HEK293 (cell line): ENCODE results near the gene VCL.
A peak's percentile ranks its signal among the peaks of the same experiment; 100 is the strongest.

ENCODE experiments used
- BCL11A ChIP-seq: fragments of 450-650 bp; formaldehyde crosslinking; IDR thresholded peaks from 2 replicates; pipeline ENCODE4 v1.5.1; 2016; ENCODE audit warnings: low read depth, missing biosample characterization, missing genetic modification characterization
- BCL6B ChIP-seq: fragments of 450-650 bp; formaldehyde crosslinking; IDR thresholded peaks from 2 replicates; pipeline ENCODE4 v1.5.1; 2017; ENCODE audit warnings: missing biosample characterization, missing genetic modification characterization
- EGR2 ChIP-seq: fragments of 450-650 bp; formaldehyde crosslinking; IDR thresholded peaks from 2 replicates; pipeline ENCODE4 v1.5.1; 2016; ENCODE audit warnings: low read depth, missing biosample characterization, missing genetic modification characterization
- KLF16 ChIP-seq: fragments of 450-650 bp; formaldehyde crosslinking; IDR thresholded peaks from 2 replicates; pipeline ENCODE4 v1.5.1; 2017; ENCODE audit warnings: missing biosample characterization, missing genetic modification characterization
- PRDM1 ChIP-seq: fragments of 450-650 bp; formaldehyde crosslinking; IDR thresholded peaks from 2 replicates; pipeline ENCODE4; 2016; ENCODE audit warnings: missing biosample characterization, missing genetic modification characterization
- RBAK ChIP-seq: fragments of 450-650 bp; formaldehyde crosslinking; IDR thresholded peaks from 2 replicates; pipeline ENCODE4 v1.5.1; 2016; ENCODE audit warnings: missing biosample characterization, missing genetic modification characterization
- SCRT1 ChIP-seq: fragments of 450-650 bp; formaldehyde crosslinking; IDR thresholded peaks from 2 replicates; pipeline ENCODE4 v1.5.1; 2016; ENCODE audit warnings: missing biosample characterization, missing genetic modification characterization, borderline replicate concordance
- SP7 ChIP-seq: fragments of 450-650 bp; formaldehyde crosslinking; IDR thresholded peaks from 2 replicates; pipeline ENCODE4 v1.5.1; 2016; ENCODE audit warnings: missing biosample characterization, missing genetic modification characterization
- TRIM28 ChIP-seq: IDR thresholded peaks from 2 replicates; pipeline ENCODE4 v1.6.1; 2011; ENCODE audit warnings: low read length, control low read depth, borderline replicate concordance
- YY1 ChIP-seq: fragments of 450-650 bp; formaldehyde crosslinking; IDR thresholded peaks from 2 replicates; pipeline ENCODE4 v1.5.1; 2018; ENCODE audit warnings: missing biosample characterization, missing genetic modification characterization
- YY2 ChIP-seq: fragments of 450-650 bp; formaldehyde crosslinking; IDR thresholded peaks from 2 replicates; pipeline ENCODE4 v1.5.1; 2016; ENCODE audit warnings: missing biosample characterization, missing genetic modification characterization
- ZBTB21 ChIP-seq: fragments of 450-650 bp; formaldehyde crosslinking; IDR thresholded peaks from 2 replicates; pipeline ENCODE4 v1.5.1; 2017; ENCODE audit warnings: missing biosample characterization, missing genetic modification characterization
- ZBTB26 ChIP-seq: fragments of 450-650 bp; formaldehyde crosslinking; optimal IDR thresholded peaks from 2 replicates; pipeline ENCODE3; 2016; ENCODE audit warnings: missing biosample characterization, mild to moderate bottlenecking, missing genetic modification characterization
- ZBTB6 ChIP-seq: fragments of 450-650 bp; formaldehyde crosslinking; IDR thresholded peaks from 2 replicates; pipeline ENCODE4 v1.5.1; 2017; ENCODE audit warnings: missing biosample characterization, missing genetic modification characterization
- ZFHX2 ChIP-seq: fragments of 450-650 bp; formaldehyde crosslinking; conservative IDR thresholded peaks from 2 replicates; pipeline ENCODE4 v1.5.1; 2016; ENCODE audit warnings: missing biosample characterization, missing genetic modification characterization
- ZNF112 ChIP-seq: fragments of 450-650 bp; formaldehyde crosslinking; IDR thresholded peaks from 2 replicates; pipeline ENCODE4 v1.5.0; 2017; ENCODE audit warnings: missing biosample characterization, missing genetic modification characterization
- ZNF169 ChIP-seq: fragments of 450-650 bp; formaldehyde crosslinking; IDR thresholded peaks from 2 replicates; pipeline ENCODE4 v1.5.1; 2016; ENCODE audit warnings: missing biosample characterization, missing genetic modification characterization
- ZNF341 ChIP-seq: fragments of 450-650 bp; formaldehyde crosslinking; IDR thresholded peaks from 2 replicates; pipeline ENCODE4; 2016; ENCODE audit warnings: low read depth, missing biosample characterization, missing genetic modification characterization
- ZNF354C ChIP-seq: fragments of 450-650 bp; formaldehyde crosslinking; IDR thresholded peaks from 2 replicates; pipeline ENCODE4 v1.5.1; 2016; ENCODE audit warnings: missing biosample characterization, missing genetic modification characterization, low read depth, borderline replicate concordance
- ZNF391 ChIP-seq: fragments of 450-650 bp; formaldehyde crosslinking; IDR thresholded peaks from 2 replicates; pipeline ENCODE4 v1.5.1; 2016; ENCODE audit warnings: low read depth, missing biosample characterization, missing genetic modification characterization, borderline replicate concordance
- ZNF404 ChIP-seq: fragments of 450-650 bp; formaldehyde crosslinking; IDR thresholded peaks from 2 replicates; pipeline ENCODE4 v1.5.1; 2017; ENCODE audit warnings: missing biosample characterization, missing genetic modification characterization
- ZNF488 ChIP-seq: fragments of 450-650 bp; formaldehyde crosslinking; IDR thresholded peaks from 2 replicates; pipeline ENCODE4 v1.5.1; 2016; ENCODE audit warnings: missing biosample characterization, missing genetic modification characterization
- ZNF529 ChIP-seq: fragments of 450-650 bp; formaldehyde crosslinking; IDR thresholded peaks from 2 replicates; pipeline ENCODE4 v1.5.1; 2017; ENCODE audit warnings: missing genetic modification characterization, missing biosample characterization; ENCODE audit not compliant: insufficient replicate concordance
- ZNF530 ChIP-seq: fragments of 450-650 bp; formaldehyde crosslinking; IDR thresholded peaks from 2 replicates; pipeline ENCODE4 v1.5.1; 2016; ENCODE audit warnings: low read depth, missing biosample characterization, missing genetic modification characterization
- ZNF555 ChIP-seq: fragments of 450-650 bp; formaldehyde crosslinking; conservative IDR thresholded peaks from 2 replicates; pipeline ENCODE4 v1.5.1; 2017; ENCODE audit warnings: missing biosample characterization, mild to moderate bottlenecking, missing genetic modification characterization, inconsistent platforms
- ZNF561 ChIP-seq: fragments of 450-650 bp; IDR thresholded peaks from 2 replicates; pipeline ENCODE4 v1.5.1; 2018; ENCODE audit warnings: missing biosample characterization, missing genetic modification characterization, borderline replicate concordance
- ZNF660 ChIP-seq: fragments of 450-650 bp; IDR thresholded peaks from 2 replicates; pipeline ENCODE4 v1.5.1; 2018; ENCODE audit warnings: missing biosample characterization, mild to moderate bottlenecking, missing genetic modification characterization
- ZNF701 ChIP-seq: fragments of 450-650 bp; formaldehyde crosslinking; IDR thresholded peaks from 2 replicates; pipeline ENCODE4 v1.5.1; 2016; ENCODE audit warnings: missing biosample characterization, missing genetic modification characterization
- ZNF768 ChIP-seq: fragments of 450-650 bp; formaldehyde crosslinking; IDR thresholded peaks from 2 replicates; pipeline ENCODE4 v1.5.1; 2018; ENCODE audit warnings: missing biosample characterization, mild to moderate bottlenecking, missing genetic modification characterization
- ZNF791 ChIP-seq: fragments of 450-650 bp; formaldehyde crosslinking; IDR thresholded peaks from 2 replicates; pipeline ENCODE4 v1.5.1; 2016; ENCODE audit warnings: missing biosample characterization, missing genetic modification characterization
- ZNF843 ChIP-seq: fragments of 450-650 bp; formaldehyde crosslinking; IDR thresholded peaks from 2 replicates; pipeline ENCODE4 v1.5.1; 2016; ENCODE audit warnings: missing biosample characterization, missing genetic modification characterization
- ZSCAN30 ChIP-seq: fragments of 450-650 bp; IDR thresholded peaks from 2 replicates; pipeline ENCODE4 v1.5.1; 2018; ENCODE audit warnings: missing biosample characterization, mild to moderate bottlenecking, missing genetic modification characterization, moderate library complexity
- ZSCAN4 ChIP-seq: fragments of 450-650 bp; formaldehyde crosslinking; IDR thresholded peaks from 2 replicates; pipeline ENCODE4 v1.5.1; 2017; ENCODE audit warnings: missing biosample characterization, missing genetic modification characterization

VCL gene

GRCh38 chr10:74150990-74151878, 153.3 kb downstream of the VCL start, which contains the start of gene ADK (continued):
- TF ChIP-seq ZBTB26 (tag by site-specific recombination) = peak; percentile 64
- no peak for TF ChIP-seq ZNF404
- peak; percentile 42; the same call in 1 of the 2 replicates for TF ChIP-seq ZNF561 (tag by site-specific recombination)
- TF ChIP-seq ZNF169 (tag by site-specific recombination) = no peak
- TF ChIP-seq BCL11A = peak; percentile 49; the same call in 1 of the 2 replicates
- peak; percentile 70 for TF ChIP-seq SP7 (tag by site-specific recombination)
- TF ChIP-seq RBAK (tag by site-specific recombination) = no peak
- TF ChIP-seq ZNF529 (tag by site-specific recombination) = no peak
- peak; percentile 68 for TF ChIP-seq ZNF341
- TF ChIP-seq ZNF555 (tag by site-specific recombination) = no peak
- TF ChIP-seq KLF16 (tag by site-specific recombination) = peak; percentile 96
- TF ChIP-seq ZBTB21 (tag by site-specific recombination) = no peak
- no peak for TF ChIP-seq PRDM1 (tag by site-specific recombination)
- TF ChIP-seq ZFHX2 (tag by site-specific recombination) = peak; percentile 77
- TF ChIP-seq ZNF354C = no peak
- peak; percentile 88 for TF ChIP-seq ZBTB6 (tag by site-specific recombination)
- TF ChIP-seq ZNF768 (tag by site-specific recombination) = no peak
- peak; percentile 51; the same call in 1 of the 2 replicates for TF ChIP-seq YY1
- TF ChIP-seq ZNF488 (tag by site-specific recombination) = no peak
- TF ChIP-seq ZNF660 (tag by site-specific recombination) = 0 out of 2 replicates have a peak, but pooled peaks have one; percentile 20
- peak; percentile 57 for TF ChIP-seq EGR2 (tag by site-specific recombination)
- TF ChIP-seq BCL6B (tag by site-specific recombination) = no peak
- peak; percentile 54 for TF ChIP-seq YY2
- no peak for TF ChIP-seq ZNF791
- no peak for TF ChIP-seq TRIM28
- no peak for TF ChIP-seq SCRT1 (tag by site-specific recombination)
- 0 out of 2 replicates have a peak, but pooled peaks have one; percentile 48 for TF ChIP-seq ZSCAN30 (tag by site-specific recombination)
- TF ChIP-seq ZNF530 (tag by site-specific recombination) = no peak
- TF ChIP-seq ZNF391 (tag by site-specific recombination) = peak; percentile 47; the same call in 1 of the 2 replicates
- 0 out of 2 replicates have a peak, but pooled peaks have one; percentile 15 for TF ChIP-seq ZNF843 (tag by site-specific recombination)
- peak; percentile 49; the same call in 1 of the 2 replicates for TF ChIP-seq ZSCAN4 (tag by site-specific recombination)
- no peak for TF ChIP-seq ZNF701 (tag by site-specific recombination)
- no peak for TF ChIP-seq ZNF112 (tag by site-specific recombination)
